HG03469 (cell line): ENCODE data around the gene KCNF1.
"Not testable (repeated sequence)": the region's sequence is repeated elsewhere in the genome, so short reads cannot be mapped to it uniquely, and the experiment has no call there.

Source experiments
- ATAC-seq: cut with Tn5 transposase; IDR thresholded peaks from one replicate; pipeline ENCODE4 v1.9.1; 2021; ENCODE audit warnings: mild to moderate bottlenecking, moderate library complexity, moderate number of reproducible peaks; ENCODE audit not compliant: unreplicated experiment

KCNF1 gene

DNA sequence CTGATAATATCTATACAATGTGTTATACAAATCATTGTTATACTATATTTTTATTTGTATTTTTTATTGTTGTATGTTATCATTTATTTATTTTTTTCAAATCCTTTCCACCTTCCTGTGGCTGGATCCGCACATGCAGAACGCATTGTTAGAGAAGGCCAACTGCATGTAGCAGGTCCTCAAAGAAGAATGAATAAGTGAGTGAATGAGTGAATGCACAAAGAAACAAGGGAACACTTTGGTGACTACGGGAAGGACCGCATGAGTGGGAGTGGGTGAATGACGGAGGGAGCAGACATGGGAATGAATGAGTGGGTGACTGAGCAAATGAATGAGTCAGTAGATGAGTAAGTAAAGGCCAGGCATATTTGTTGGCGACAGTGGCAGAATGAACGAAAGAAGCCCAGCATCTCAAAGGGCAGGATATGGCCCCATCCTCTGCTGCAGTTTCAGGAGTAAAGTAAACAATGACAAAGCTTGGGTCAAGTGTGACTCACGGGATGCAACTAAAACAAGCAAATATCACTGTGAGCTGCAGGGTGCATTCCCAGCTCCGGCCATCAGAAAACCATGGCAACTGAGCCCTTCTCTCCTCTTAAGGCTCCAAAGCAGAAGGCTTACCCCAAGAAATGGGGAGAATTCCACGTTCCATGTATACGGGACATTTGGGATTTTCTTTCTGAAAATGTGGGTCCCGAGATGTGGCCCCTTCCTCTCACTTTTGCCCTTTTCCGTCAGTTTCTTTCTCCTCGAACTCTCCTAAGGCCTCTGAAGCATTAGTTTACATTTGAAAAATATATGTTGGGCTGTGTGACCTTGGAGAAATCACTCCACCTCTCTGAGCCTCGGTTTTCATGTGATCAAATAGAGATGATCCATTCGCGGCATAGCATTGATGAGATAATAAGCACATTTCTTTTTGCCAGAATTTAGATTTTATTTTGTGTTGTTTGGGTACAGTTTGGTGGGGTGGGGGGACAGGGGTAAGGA lies 24.5 kb downstream of the KCNF1 start:
- ATAC-seq = no peak

DNA sequence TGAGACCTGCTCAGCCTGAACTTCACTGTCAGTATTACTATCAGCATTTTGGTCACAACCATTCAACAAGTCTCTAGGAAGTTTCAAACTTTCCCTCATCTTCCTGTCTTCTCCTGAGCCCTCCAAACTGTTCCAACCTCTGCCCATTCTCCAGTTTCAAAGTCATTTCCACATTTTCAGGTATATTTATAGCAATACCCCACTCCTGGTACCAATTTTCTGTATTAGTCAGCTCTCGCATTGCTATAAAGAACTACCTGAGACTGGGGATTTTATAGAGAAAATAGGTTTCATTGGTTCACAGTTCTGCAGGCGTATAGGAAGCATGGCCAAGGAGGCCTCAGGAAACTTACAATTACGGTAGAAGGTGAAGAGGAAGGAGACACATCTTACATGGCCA lies 27.3 kb downstream of the KCNF1 start:
- ATAC-seq = no peak

GRCh38 chr2:10940596-10940995 lies 28.9 kb downstream of the KCNF1 start:
- no peak for ATAC-seq

DNA sequence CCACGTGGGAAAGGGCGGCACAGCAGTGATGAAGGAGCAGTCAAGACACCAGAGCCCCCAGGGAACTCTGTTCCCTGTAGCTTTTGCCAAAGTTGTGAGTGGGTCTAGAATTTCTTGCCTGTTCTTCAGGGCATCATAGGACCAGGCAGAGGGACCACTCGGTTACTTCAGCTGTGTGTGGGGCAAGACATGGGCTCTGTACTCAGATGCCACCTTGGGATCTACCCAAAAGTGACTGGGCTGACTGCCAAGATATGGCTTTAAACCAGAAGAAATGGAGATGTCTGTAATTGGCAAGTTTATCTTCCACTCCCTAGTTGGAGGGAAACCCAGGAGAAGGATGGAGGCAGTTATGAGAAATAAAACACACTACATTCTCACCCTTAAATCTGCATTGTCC lies 29.6 kb downstream of the KCNF1 start:
- no peak for ATAC-seq

GRCh38 chr2:10944799-10945198 lies 33.1 kb downstream of the KCNF1 start:
- no peak for ATAC-seq

DNA sequence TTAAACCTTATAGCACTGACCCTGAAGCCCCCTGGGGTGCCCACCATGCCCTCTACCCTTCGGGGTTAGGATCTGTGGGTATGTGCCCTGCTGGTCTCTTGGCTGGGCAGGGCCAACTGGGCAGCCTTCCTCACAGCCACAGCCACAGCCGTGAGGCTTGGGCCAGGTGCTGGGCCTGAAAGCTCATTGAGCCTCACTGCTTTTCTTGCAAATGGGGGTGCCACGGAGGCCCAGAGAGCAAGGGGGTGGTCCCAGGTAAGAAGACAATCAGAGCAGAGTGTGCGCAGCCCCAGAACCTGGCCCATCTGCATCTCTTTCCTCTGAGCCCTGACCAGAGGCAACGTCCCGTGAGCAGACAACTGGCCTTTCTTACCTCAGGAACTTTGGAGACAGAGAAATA lies 34.7 kb downstream of the KCNF1 start:
- no peak for ATAC-seq

DNA sequence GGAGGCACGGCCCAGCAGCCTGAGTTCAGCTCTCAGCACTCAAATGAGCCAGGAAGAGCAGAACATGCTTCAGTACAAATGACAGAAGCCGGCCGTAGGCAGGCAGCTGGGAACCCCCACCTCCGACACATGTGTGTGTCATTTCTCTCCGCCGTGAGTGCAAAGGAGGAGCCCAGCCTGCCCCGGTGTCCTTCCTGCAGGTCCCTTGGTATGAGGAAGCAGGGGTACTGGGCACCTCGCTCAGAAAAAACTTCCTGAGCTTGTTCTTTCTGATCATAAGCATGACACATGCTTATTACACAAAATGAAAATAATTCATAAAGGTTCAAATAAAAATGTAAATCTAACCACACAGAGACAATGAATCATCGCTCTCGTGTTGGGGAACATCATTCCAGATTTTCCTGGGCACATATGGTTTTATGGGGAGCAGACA lies 35.3 kb downstream of the KCNF1 start:
- ATAC-seq = no peak

DNA sequence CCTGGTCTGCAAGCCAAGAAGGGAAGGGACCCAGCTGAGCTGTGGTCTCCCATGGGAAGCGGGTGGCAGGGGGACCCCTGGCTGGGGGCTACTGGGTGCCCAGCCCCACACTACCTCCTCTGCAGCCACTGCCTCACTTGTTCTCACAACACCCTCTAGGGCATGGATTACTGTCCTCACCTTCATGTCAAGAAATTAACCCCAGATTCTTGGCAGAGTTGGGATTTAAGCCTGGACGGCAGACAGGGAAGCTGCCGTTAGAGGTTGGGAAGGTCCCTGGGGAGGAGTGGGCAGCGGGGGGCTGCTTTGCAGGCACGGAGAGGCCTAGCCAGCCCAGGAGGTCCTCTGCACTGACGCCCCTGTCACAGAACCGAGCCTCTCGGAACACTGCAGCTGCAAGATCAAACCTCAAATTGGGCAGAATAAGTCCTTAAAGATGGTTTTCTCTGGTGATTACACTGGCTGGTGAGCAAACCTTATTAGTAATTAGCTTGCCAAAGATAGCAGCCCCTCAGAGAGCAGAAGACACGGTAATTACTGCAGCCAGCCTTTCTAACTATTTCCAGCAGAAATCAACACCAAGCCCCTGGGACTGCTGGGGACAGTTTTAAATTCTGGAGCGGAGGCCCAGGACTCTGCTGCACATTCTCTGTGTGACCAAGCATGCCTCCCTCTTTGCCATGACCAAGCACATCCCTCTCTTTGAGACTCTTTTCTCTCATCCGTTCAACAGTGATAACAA lies 35.9 kb downstream of the KCNF1 start:
- no peak for ATAC-seq

- no peak for ATAC-seq
Observed at GRCh38 chr2:10948188-10948564, 36.4 kb downstream of the KCNF1 start.

DNA sequence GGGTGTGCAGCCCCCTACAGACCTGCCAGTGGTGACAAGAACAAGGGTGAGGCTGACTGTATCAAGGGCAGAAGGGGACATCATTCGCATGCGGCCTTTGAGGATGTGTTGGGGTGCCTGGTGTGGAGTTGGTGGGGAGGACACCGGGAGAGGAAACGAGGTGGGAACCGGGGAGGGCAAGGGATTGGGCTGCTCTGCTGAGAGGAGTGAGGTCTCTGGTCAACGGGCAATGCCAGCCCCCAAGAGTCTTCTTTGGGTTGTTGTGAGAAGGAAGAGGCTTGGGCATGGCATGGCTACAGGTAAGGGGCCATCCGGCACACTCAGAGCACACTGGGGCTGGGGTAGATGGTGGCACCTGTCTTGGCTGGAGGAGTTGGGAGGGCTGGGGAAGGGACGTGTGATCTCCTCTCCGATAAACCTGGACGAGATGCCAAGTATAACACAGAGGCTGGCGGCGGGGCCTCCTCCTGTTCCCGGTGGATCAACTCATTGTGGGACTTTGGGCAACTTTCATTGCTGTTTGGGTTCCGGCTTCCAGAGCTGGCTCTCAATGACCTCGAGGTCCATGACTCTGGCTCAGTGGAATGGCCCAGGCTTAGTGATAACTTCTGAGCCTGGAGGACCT lies 37.0 kb downstream of the KCNF1 start:
- ATAC-seq = no peak

DNA sequence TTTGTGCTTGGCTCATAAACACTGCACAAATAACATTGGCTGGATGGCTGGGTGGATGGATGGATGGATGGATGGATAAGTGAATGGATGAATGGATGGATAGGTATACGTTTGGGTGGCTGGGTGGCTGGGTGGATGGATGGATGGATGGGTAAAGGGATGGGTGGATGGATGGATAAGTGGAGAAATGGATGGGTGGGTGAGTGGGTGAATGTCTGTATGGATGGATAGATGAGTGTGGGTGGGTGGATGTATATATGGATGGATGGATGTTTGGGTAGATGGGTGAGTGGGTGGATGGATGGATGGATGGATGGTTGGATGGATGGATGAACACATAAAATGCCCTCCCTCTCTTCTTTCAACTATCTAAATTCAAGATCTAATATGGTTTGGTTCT lies 38.1 kb downstream of the KCNF1 start:
- no peak for ATAC-seq

DNA sequence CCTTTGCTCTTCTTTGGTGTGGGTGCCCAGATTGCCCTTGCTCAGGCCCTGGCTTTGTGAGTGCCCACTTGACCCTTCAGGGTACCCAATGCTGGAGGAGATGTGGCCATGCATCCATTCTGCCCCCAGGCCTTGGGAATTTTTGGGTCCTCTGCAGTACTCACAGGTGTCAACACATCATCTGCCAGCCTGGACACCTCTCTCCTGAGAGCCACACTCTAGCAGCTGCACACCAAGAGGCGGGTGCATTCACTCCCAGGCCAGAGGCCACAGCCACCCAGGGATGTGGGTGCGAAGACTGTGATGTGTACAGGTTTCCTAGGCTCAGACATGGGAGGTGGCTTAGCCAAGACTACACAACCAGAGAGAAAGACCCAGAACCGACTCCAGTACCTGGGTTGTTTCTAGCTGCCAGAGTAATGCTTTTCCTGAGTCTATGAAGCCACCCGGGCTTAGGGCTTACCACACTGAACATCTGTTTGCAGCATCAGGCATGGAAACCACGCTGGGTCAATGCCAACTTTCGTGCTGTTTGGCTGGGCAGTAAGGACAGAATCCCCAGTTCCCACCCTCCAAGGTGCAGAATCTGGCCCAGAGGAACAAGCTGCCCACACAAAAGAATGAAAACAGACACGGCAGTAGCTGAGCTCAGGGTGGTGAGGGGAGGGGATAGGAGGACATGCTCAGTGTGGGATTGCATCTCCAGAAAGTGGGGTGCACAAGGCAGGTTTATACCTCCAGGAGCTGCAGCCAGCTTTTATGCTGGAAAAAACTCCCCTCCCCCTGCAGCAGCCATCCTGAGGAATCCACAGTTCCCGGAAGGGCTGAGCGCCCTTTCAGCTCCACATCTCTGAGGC lies 40.1 kb downstream of the KCNF1 start:
- ATAC-seq = no peak

DNA sequence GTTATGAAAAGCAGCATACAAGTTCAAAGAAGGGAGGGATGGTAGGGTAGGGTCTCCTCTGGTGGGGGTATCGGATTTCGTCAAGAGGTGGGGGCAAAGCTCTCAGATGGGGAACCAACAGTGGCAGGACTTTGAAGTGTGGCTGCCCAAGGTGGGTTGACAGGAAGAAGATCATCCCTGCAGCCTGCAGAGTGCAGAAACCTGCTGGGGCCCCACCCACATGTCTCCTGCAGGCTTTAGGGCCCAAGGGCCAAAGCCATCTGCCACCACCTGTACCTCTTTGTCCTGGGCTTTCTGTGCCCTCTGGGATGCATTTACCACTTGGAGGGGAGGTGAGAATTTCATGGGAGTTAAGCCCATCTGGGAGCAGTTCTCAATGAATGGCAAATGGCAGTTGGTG lies 42.7 kb downstream of the KCNF1 start:
- no peak for ATAC-seq

DNA sequence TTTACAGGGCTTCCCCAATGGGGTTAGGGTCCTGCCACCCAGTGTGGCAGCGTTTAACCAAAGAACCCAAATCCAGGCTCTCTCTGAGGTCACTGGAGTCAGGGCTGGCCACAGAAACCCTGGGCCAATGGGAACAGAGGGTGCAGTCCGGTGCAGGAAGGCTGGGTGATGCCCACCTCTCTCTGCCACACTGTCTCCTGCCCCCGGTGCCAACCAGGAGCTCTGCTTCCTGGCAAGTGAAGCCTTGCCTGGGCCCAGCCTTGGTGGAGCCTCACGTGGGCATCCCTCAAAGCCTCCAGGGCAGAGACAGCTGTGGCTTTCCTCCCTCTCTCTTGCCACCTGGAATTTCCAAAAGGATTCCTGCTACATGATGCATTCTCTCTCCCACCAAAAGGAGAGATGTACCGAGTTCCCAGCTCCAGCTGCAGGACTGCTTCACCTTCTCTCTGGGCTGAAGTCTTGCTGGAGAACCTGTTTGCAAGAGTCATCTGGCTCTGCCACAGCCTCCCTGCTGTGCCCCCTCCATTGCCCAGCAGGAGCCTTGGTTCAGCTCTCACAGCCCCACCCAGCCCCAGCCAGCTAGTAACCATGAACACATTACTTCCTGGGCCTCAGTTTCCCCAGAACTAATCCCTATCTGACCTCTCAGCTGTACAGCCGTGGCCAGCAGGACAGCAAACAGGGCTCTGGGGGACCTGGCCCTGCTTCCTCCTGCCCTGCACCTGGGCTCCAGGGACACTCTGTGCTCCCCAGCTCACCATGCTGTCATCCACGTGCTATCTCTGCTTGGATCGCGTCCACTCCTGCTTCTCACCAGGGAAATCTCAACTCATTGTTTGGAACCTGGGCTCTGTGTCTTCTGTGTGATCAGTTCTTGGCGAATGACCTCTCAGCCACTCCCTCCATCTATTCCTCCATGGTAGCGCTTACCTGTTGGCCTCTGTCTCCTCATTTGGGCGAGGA lies 43.4 kb downstream of the KCNF1 start:
- no peak for ATAC-seq

DNA sequence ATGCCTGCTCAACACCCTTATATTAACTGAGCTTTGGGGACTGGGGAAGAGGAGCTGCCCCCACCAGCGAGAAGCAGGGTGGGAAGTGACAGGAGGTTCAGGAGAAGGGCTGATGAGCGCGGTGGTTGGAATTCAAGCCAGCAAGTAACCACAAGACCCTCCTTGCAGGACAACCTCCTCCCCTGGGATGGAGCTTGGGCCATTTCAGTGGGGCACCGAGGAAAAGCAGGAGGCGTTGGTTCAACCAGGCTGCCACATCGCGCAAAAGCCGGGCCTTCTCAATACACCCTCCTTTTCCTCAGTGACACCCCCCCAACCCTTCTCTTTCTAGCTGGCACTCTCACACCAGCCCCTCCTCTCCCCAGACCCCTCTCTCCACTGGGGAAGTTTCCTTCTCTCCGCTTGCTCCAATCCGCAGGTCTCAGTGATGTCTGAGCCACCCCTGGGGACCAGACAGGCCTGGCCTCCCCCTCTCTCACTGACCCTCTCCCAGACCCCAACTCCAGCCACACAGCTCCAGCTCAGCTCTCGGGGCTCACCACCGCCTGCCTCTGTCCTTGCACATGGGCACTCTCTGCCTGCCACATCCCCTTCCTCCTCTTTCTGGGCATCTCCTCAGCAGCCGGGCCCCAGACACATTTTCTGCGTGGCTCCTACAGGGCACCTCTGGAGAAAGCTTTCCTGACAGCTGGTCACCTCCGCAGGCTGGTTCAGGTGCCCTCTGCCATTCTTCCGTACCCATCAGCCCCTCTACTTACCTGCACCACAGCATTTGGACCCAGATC lies 44.5 kb downstream of the KCNF1 start:
- ATAC-seq = no peak

GRCh38 chr2:10957391-10957790 lies 45.7 kb downstream of the KCNF1 start:
- no peak for ATAC-seq

- not testable (repeated sequence) for ATAC-seq
Observed at GRCh38 chr2:10958452-10958851, 46.7 kb downstream of the KCNF1 start.

GRCh38 chr2:10960606-10961489 lies 49.1 kb downstream of the KCNF1 start:
- no peak for ATAC-seq
